Iris pigment epithelial cell (primary cell): Measurements from ENCODE around the gene DEFB129.
"Not testable (repeated sequence)": the region's sequence is repeated elsewhere in the genome, so short reads cannot be mapped to it uniquely, and the experiment has no call there.

Source experiments
- DNase-seq: peaks from one replicate; pipeline ENCODE4 v3.0.0-alpha.2; 2011; ENCODE audit warnings: low read depth

The DEFB129 gene

DNA sequence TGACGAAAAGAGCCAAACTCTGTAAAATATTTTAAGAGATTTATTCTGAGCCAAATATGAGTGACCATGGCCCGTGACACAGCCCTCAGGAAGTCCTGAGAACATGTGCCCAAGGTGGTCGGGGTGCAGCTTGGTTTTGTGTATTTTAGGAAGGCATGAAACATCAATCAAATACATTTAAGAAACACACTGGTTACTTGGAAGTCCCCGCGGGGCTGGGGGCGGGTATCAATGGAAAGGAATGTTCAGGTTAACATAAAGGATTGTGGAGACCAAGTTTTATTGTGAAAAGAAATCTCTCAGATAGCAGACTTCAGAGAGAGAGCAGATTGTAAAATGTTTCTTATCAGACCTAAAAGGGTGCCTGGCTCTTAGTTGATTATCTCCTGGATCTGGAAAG is 26.4 kb downstream of the DEFB129 start:
- not testable (repeated sequence) for DNase-seq

- DNase-seq = no peak
Measured at GRCh38 chr20:257419-257818, 30.4 kb downstream of the DEFB129 start, which contains the start of gene DEFB132. TSS of gene DEFB132 (plus strand) at chr20:257724. CDS start at chr20:257779, 55 bp downstream.

DNA sequence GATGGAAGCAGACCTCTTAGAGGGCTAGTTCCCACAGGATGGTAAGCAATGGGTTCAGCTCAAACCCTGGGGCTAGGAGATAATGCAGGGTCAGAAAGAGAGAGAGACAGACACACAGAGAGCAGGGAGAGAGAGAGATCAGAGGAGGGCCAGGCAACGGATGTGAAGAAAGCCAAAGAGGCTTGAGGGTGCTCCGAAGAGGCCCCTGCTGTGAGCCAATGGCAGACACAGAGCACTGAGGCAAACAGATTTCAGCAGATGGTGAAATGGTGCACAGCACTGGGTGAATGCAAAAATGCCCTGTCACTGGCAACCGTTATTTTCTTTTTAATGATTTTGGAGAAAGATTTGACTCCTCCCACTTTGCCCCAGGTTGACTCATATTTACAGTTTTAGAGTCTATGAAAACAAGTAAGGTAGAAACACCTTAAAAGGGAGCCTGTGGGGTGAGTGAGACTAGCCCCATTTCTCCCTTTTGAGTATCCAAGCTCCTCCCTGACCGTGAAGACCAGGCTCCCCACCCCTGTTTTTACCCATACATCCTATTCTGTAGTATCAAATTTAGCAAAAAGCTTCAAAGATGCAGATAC is 31.3 kb downstream of the DEFB129 start:
- no peak for DNase-seq

- DNase-seq = peak; percentile 29
Measured at GRCh38 chr20:258963-259362, 31.9 kb downstream of the DEFB129 start.

DNA sequence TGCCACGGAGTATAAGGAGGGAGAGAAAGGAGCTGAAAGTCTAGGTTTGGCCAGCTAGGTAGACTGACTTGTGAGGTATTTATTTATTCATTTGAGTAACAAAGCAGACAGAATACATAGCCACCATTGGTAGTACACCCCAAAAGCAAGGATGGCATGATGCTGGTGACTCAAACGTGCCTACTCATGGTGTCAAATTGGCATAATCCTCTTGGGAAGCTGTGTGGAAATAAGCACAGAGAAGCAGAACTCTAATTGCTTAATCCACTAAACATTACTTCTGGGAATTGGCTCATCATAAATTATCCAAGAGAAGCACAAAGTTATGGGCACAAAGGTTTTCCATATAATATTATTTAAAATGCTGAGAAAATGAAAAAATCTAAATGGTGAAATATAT is 32.9 kb downstream of the DEFB129 start:
- DNase-seq = no peak

- no peak for DNase-seq
Measured at GRCh38 chr20:263701-264100, 36.6 kb downstream of the DEFB129 start.

GRCh38 chr20:266596-267562 is 39.8 kb downstream of the DEFB129 start:
- peak; percentile 56 for DNase-seq

GRCh38 chr20:270517-270916 is 43.5 kb downstream of the DEFB129 start:
- DNase-seq = no peak

- no peak for DNase-seq
Measured at GRCh38 chr20:271069-271468, 44.0 kb downstream of the DEFB129 start.

- no peak for DNase-seq
Measured at GRCh38 chr20:271528-271927, 44.5 kb downstream of the DEFB129 start.

GRCh38 chr20:272718-273117 is 45.7 kb downstream of the DEFB129 start:
- DNase-seq = no peak

DNA sequence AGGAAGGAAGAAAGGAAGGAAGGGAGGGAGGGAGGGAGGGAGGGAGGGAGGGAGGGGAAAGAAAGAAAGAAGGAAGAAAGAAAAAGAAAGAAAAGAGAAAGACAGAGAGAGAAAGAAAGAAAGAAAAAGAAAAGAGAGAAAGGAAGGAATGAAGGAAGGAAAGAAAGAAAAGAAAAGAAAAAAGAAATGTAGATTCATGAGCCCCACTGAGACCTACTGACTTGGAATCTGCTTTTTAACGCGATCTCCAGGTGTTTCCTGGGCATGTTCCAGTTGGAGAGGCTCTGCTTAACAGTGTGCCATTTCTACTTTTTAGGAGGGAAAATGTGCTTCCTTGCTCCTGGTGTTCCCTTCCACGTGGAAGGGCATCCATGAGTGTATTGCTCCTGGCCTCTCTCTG is 46.8 kb downstream of the DEFB129 start:
- no peak for DNase-seq

DNA sequence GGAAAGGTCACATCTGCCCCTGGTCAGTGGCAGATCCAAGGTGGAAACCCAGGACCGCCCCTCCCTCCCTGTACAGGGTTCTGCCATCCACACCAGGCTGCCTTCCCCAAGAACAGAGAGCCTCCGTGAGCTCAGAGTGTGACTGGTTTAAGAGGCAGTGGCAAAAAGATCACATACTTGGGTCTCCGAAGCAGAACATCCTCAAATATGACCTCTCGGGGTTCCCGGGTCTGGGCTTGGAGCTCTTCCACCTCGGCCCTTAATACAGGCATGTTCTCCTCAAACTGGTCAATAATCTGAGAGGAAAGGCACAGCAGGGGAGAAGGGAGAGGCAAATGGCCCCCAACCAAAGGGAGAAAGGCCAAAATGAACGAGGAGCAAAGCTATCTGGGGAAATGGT is 48.7 kb downstream of the DEFB129 start:
- DNase-seq = no peak

GRCh38 chr20:276620-277495 is 49.8 kb downstream of the DEFB129 start:
- no peak for DNase-seq

DNA sequence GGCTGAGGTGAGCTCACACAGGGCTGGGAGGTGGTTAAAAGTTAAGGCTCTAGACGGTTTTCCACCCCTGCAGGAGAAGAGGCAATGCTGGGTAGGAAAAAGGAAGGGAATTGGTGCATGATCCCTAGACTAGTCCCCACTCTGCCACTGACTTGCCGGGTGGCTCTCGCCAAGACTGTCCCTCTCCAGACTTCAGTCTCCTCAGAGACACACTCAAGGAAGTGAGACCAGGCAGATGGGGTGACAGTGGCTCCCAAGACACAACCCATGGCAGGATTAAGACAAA is 50.4 kb downstream of the DEFB129 start:
- no peak for DNase-seq

DNA sequence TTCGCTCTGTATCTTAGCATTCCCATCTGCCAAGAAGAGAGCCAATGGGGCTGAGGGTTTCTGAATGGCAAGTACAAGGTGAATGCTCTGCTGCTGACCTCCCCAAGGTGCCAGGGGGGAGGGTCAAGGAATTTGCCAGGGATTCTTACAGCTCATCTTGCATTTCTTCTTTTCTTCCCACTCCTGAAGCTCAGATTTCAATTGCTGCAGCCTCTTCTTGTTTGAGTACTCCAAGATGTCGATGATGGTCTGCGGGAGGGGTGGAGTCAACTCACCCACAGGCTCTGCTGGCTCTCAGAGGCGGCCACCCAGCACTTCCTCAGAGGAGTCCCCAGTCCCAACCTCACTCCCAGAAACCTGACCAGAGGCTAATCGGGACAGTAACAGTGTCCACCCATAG is 51.1 kb downstream of the DEFB129 start:
- no peak for DNase-seq

- peak; percentile 45 for DNase-seq
Measured at GRCh38 chr20:278607-279571, 51.8 kb downstream of the DEFB129 start.
